ENCODE results near the gene ACADL. TPM values are rescaled to one million over a fixed set of nuclear protein-coding genes. Genes with fewer than 3 reads are reported as not detected.
A peak's percentile ranks its signal among the peaks of the same experiment; 100 is the strongest.

The ACADL gene
- total and polyA plus RNA-seq, 2 of the 13 experiments (the other 11 are each of a cell fraction or from before 2014, with no cell fraction given): not detected

GRCh38 chr2:210171309-210172218 lies 53.7 kb downstream of the ACADL start, which contains the start of gene KANSL1L (continued):
- TF ChIP-seq ZHX1 (CRISPR knock-in tag; IDR thresholded peaks at IDR 0.05; ENCODE audit: low read depth) (no peak), STAG1 (CRISPR knock-in tag; IDR thresholded peaks at IDR 0.05) (0 out of 2 replicates have a peak, but pooled peaks have one; percentile 14), SRSF1 (optimal IDR thresholded peaks at IDR 0.05; ENCODE audit: low read depth, low read length) (no peak), ZMYM3 (CRISPR knock-in tag; IDR thresholded peaks at IDR 0.05) (no peak), BHLHE40 (IDR thresholded peaks at IDR 0.05; ENCODE audit: low read length) (no peak), SCMH1 (CRISPR knock-in tag; IDR thresholded peaks at IDR 0.05; ENCODE audit: borderline replicate concordance) (no peak), KLF15 (CRISPR knock-in tag; IDR thresholded peaks at IDR 0.05; ENCODE audit: borderline replicate concordance) (peak; percentile 73; the same call in 1 of the 2 replicates), BCL6 (CRISPR knock-in tag; IDR thresholded peaks at IDR 0.05) (no peak; the same call in 1 of the 2 replicates), MYNN (CRISPR knock-in tag; IDR thresholded peaks at IDR 0.05; ENCODE audit: low read depth) (no peak), ZNF558 (CRISPR knock-in tag; IDR thresholded peaks at IDR 0.05; ENCODE audit: borderline replicate concordance) (peak; percentile 62; the same call in 1 of the 2 replicates), ZFAT (CRISPR knock-in tag; conservative IDR thresholded peaks at IDR 0.05) (no peak), ZNF577 (CRISPR knock-in tag; IDR thresholded peaks at IDR 0.05; ENCODE audit: borderline replicate concordance, low read depth) (no peak), FOXO4 (CRISPR knock-in tag; conservative IDR thresholded peaks at IDR 0.05) (no peak), CC2D1A (CRISPR knock-in tag; IDR thresholded peaks at IDR 0.05) (no peak), ZBTB1 (CRISPR knock-in tag; IDR thresholded peaks at IDR 0.05; ENCODE audit: borderline replicate concordance) (no peak), ZNF704 (CRISPR knock-in tag; IDR thresholded peaks at IDR 0.05; ENCODE audit: borderline replicate concordance) (0 out of 2 replicates have a peak, but pooled peaks have one; percentile 72), TCF7L2 (IDR thresholded peaks at IDR 0.05; ENCODE audit: low read depth, low read length) (no peak), SKI (IDR thresholded peaks at IDR 0.05; ENCODE audit: partially characterized antibody) (no peak), ZNF205 (CRISPR knock-in tag; IDR thresholded peaks at IDR 0.05) (no peak), PHB2 (IDR thresholded peaks at IDR 0.05; ENCODE audit: partially characterized antibody) (no peak), ZNF737 (CRISPR knock-in tag; IDR thresholded peaks at IDR 0.05; ENCODE audit: borderline replicate concordance) (no peak), XRCC5 (optimal IDR thresholded peaks at IDR 0.05; ENCODE audit: low read length) (no peak), IRX3 (CRISPR knock-in tag; IDR thresholded peaks at IDR 0.05; ENCODE audit: borderline replicate concordance, low read depth) (no peak)
- TF ChIP-seq, protein P1, sequence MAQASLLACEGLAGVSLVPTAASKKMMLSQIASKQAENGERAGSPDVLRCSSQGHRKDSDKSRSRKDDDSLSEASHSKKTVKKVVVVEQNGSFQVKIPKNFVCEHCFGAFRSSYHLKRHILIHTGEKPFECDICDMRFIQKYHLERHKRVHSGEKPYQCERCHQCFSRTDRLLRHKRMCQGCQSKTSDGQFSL (CRISPR knock-in tag; IDR thresholded peaks at IDR 0.05): peak; percentile 86; the same call in 1 of the 2 replicates

All from HepG2 (cell line).